Activated CD4-positive, alpha-beta T cell treated with anti-CD3 and anti-CD28 coated beads, Interleukin-2, amount 50 U/mL, for 4 hours (primary cell): Measurements from ENCODE around the gene MAN1C1.

Source experiments
- DNase-seq, 2 experiments: peaks; one replicate each; pipeline ENCODE4 v3.0.0-alpha.2; 2020

The MAN1C1 gene

DNA sequence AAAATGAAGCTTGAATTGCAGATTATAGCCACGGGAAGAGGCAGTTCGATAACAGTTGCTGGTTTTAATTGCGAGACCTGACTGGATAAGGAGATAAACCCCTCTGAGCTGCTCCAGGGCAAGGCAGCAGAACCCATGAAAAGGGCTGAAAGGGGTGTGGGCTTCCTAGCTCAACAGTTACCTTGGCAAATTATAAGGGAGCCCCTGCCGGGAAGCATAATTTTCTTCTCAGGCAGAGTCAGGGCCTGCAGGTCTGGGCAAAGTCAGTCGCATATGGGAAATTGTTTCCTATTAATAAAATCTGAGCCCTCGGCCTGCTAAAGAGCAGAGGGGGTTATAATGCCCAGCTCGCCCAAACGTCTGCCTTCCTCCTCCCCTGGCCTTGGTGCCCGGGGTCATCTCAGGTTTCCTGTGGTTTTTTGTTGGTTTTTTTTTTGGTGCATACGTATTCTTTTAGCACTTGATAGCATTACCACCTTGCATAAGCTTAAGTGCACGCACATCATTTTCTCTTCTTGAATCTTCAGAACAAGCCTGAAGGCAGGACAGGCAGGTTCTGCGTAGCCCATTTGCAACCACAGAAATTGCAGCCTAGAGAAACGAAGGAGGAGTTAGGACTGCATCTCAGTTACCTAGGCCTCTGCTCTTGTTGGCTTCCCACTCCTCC is 149.5 kb downstream of the MAN1C1 start:
- DNase-seq: no peak

DNA sequence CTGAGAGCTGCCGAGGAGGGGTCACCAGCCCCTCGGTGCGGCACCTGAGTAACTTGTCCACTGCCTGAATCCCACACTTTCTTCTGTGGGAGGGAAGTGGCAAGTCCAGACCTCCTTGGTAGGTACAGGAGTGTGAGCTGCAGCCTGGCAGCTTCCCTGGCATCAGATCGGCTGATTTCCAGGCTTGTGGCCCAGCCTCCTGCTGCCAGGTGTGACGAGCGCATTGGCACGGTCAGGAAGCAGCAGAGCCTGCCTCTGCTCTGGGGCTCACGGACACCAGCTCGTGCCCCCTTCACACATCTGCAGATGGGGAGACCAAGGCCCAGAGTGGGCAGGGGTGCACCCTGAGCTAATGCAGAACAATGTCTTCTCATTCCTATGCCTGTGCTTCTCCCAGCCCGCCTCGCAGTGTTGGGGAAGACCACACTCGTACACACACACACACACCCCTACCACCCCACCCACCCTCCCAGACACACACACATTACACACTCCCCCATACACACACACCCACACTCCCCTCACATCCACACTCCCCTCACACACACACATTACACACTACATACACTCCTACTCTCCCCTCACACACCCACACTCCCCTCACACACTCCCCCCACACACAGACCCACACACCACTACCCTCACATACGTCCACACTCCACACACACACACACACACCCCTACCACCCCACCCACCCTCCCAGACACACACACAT is 150.3 kb downstream of the MAN1C1 start:
- DNase-seq: no peak

DNA sequence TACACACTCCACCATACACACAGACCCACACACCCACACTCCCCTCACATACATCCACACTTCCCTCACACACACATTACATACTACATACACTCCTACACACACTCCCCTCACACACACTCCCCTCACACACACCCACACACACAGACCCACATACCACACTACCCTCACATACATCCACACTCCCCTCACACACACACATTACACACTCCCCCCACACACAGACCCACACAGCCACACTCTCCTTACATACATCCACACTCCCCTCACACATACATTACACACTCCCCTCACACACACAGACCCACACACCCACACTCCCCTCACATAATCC is 150.8 kb downstream of the MAN1C1 start:
- no peak for DNase-seq

DNA sequence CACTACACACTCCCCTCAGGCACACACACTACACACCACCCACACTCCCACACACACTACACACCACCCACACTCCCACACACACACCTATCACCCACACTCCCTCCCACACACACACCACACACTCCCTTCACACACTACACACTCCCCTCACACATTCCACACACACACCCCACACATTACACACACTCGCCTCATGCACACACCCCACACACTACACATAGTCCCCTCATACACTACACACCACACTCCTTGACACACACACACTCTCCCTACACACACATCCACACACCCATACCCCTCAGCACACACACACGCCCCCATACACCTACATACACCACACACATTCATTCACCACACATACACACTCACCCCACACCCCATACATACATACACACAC is 152.4 kb downstream of the MAN1C1 start:
- no peak for DNase-seq

DNA sequence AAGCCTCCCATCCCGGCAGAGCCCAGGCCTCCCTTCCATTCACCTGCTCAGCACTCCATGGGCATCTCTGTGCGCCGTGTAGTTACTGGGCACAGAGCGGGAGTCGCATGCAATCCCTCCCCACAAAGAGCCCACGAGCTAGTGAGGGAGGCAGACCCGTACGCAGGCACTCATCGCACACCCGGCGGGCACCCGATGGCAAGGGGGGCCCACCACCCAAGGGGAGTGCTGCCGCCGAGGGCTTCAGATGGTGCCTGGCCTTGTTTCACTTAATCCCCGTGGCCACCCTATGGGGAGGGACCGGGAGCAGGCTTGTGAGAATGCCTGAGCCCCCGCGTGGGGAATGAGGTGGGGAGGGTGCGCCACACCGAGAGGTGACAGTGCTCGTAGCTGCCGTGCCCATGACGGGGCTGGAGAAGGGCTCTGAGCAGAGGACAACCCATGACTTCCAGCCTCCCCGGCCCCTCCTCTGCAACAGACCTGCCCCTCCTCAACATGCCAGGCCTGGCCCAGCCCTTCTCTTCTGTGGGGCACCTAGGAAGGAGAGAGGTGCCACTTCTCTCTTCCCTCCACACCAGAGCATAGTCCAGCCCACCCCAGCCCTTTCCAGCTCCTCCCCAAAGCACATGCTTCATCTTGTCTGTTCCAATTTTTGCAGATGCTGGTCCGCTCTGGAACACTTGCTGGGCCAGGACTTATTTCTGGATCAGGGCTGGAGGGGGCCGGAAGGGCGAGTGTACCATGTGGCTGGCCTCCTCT is 153.2 kb downstream of the MAN1C1 start:
- DNase-seq: no peak

GRCh38 chr1:25770541-25771220 is 154.1 kb downstream of the MAN1C1 start:
- DNase-seq: no peak

- DNase-seq: peak in 1 of 2 experiments; percentile 12
These were observed 154.9 kb downstream of the MAN1C1 start for GRCh38 chr1:25771221-25772114.

DNA sequence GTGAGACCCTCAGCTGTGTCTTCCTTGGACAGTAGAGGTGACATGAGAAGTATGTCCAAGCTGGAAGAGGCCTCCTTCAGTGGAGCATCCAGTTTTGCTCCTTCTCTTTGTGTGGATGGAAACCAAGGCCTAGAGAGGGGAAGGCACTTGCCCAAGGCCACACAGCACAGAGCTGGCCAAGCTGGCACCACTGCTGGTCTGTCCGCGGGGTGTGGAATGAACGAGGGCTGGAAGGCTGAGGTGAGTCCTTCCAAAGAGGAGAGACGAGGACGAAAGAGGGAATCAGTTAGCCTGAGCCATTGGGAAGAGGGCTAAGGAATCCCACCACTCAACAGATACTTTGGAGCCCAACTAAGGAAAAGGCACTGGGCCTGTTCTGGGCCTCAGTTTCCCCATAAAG is 155.6 kb downstream of the MAN1C1 start:
- no peak for DNase-seq

DNA sequence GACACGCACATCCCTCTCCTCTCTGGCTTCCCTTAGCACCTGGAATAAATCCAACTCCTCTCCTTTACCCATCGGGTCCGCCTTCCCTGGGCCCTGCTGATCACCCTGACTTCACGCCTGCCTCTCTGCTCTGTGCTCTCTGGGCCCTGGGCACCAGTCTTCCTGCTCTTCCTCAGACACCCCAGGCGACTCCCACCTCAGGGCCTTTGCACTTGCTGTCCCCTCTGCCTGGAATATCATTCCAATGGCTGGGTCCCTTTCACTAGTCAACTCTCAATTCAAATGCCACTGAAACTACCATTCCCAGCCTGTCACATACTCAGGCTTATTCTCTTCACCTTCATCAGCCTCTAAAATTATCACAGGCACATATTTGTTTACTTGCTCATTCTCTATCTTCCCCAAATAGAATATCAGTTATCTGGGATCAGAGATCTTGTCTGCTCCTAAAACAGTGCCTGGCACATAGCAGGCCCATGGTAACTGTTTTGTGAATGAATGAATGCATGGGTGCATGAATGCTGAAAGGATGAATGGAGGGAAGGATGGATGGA is 156.2 kb downstream of the MAN1C1 start:
- no peak for DNase-seq

DNA sequence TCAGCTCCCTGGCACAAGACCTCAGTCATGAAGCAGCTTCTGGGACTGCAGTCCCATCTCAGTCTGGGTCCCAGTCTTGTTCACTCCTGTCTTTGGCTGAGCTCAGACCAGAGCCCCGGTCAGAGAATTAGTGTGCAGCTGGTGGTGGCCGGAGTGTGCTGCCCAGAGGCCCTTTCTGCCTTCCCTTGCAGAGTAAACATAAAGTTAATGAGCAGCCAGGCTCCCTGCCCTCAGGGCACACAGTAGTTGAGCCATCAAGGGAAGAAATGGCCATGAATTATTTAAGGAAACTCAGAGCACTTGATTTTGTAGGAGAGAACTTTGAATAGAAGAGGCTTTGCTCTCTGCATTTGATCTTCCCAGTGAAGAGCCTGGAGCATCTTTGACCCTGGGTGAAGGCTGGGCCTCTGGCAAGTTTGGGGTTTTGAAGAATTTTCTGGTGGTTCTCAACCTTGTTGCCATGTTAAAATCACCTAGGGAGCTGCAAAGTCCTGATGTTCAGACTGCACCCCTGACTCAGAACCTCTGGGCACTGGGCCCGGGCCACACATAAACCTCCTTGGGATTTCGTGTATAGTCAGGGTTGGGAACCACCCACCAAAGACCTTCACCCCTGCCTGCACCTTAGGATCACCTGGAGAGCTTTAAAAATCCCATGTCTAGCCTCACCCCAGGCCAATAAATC is 157.0 kb downstream of the MAN1C1 start:
- no peak for DNase-seq

DNA sequence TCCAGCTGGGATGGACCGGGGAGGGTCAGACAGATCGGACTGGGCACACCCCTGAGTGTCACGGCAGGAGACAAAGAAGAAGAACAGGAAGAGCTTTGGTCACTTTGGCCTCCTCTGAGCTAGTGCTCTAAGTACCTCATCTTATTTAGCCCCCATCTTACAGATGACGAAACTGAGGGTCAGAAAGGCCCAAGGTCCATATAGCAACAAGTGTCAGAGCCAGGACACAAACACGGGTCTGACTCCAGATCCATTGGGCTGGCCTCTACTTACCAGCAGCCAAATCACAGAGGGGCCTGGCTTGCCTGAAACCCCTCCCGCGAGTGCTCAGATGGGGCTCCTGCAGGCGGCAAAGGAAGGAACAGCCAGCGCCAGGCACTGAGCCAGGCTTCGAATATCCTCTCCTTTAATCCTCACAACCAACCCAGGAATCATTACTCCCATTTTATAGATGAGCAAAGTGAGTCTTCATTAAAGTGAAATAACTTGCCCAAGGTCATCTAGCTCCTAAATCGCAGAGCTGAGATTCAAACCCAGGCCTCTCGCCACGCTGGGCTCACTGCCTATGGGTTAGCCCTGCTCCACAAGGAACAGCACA is 157.7 kb downstream of the MAN1C1 start:
- DNase-seq: no peak

DNA sequence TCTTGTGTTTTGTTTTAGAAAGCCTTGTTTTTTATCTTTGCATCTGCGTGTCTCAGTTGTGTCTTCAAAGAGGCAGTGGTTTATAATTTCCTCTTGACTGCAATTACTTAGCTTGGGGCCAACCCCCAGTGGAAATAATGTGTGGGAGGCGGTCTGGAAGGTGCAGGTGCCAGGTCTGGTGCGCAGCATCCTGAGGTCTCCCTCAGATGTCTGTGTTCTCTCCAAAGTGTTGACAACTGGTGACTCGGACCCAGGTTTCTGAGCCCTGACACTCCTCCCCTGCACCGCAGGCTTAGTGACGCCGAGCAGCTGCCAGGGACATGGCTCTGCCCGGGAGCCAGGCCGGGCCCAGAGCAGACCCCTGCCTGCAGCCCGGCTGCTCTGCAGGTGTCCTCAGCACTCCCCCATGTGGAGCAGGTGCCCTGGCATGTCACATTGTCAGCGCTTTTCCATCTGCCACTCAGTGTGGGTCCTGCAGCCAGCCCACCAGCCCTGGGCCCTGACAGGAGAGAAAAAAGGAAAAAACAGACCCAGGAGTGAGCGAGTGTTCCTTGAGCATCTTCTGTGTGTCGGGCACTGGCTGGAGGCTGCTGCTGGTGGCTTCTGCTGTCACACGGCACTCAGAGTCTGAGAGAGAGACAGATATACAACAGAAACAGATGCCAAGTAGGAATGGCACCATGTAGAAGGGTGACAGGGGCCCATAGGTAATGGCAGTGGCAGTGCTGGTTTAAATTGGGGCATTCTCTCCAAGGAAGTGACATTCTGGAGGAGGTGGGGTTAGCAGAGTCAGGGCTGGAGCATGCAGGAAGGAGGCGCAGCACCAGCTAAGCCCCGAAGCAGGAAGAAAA is 158.6 kb downstream of the MAN1C1 start:
- DNase-seq: peak; percentile 86 to 89

GRCh38 chr1:25779388-25779787 is 162.8 kb downstream of the MAN1C1 start:
- DNase-seq: no peak

DNA sequence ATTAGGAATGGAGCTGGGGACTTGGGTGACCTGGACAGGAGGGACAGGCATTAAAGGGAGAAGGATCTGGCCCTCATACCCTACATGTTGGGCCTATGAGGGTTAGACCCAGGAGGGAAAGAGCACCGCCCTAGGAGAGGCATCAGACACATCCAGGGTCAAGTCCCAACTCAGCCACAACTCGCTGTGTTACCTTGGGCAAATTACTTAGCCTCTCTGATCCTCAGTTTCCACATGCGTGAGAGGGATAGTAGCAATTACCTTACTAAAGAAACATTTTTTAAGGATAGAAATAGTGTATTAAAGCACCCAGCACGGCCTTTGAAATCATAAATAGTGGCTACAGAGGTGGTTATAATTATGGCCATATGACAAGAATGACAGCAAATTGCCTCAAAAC is 163.3 kb downstream of the MAN1C1 start:
- no peak for DNase-seq

DNA sequence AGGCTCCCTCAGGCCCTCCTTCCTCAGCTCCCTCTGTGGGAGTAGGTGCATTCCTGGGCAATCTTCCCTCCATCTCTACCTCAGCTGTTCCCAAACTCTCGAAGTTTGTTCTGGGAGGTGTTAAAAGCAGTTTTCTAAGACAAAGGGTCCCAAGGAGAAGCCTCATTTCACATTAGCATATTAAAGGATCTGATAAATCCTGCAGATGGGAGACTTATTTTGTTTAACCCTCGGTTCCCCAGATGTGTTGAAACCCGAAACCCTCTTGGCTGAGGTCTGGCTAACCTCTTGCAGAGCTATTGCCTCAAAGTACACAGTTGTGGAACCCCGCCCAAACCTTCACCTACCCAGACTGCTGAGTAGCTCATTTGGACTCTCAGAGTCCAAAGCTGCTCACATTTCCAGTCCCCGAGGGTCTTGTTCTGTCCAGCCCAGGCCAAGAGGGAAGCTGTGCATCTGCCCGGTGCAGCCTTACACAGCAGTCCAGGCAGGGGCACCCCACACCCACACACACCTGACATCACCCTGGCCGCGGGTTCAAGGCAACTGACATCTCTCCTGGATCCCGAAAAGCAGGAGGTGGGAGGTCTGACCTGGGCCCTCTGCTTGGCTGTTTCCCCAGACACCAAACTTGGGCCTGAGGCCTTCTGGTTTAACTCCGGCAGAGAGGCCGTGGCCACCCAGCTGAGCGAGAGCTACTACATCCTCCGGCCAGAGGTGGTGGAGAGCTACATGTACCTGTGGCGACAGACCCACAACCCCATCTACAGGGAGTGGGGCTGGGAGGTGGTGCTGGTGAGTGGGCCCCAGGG is 163.9 kb downstream of the MAN1C1 start:
- DNase-seq: no peak

DNA sequence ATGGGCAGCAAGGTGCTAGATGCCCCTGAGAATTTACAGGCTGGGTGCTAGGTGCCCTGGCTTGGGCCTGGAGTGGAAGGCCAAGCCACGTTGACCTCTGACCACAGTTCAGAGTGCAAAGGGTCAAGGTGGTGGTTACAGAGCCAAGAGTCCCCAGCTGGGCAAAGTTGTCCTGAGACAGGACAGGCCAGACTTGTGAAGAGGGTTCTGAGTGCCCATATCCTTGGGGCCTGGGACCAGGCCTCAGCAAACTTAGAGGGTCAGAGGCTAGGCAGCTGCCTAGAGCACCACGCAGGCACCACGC is 164.5 kb downstream of the MAN1C1 start:
- DNase-seq: no peak

DNA sequence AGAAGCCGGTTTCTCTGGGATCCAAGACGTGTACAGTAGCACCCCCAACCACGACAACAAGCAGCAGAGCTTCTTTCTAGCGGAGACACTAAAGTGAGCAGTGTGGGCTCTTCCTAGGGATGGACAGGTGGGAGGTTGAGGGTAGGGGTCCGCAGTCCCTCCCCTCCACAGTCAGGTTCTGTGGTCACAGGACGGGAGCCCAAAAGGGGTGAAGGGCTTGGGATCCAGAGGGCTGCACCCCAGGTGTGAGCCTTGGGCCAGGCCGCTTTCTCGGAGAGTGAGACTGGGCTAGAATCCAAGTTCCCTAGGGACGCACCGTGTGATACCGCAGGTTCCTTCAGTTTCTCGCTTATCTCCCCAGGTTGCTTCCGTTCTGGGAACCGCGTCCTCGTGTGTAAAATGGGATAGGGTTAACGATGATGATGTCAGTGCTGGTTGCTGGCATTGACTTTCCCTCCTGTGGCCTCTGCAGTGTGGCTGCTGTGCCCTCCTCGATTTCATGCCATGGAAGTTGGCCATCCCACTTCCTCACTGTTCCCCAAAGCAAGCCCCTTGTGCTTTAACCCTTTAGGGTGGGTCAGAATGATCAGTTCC is 166.1 kb downstream of the MAN1C1 start:
- DNase-seq: no peak

DNA sequence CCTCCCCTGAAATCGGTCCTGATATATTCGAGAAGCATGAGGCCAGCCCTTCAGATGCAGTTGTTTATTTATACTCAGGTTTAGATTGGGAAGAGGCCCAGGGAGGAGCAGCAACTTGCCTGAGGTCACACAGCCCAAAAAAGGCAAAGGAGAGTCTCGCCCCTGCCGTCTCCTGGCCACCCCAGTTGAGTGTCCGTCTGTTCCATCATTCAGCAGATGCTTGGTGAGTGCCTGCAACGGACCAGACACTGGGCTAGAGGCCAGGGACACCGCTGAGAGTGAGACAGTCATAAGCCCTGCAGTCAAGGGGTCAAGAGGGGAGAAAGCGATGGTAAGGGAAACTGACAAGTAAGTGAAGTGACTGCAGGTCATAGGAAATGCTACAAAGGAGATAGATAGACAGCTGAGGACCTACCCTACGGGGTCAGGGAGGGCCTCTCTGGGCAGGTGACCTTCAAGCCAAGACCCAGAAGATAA is 168.0 kb downstream of the MAN1C1 start:
- DNase-seq: no peak
